ENCODE results near the gene SELENOS.

The SELENOS gene

GRCh38 chr15:101243420-101243819, 33.9 kb downstream of the SELENOS start:
- Histone ChIP-seq H3K36me3 (ENCODE audit: control insufficient read depth, insufficient read depth, low read length) (no peaks in the 10 kb centered on the region), H3K27ac (ENCODE audit: low read depth, low read length) (no peak overlapping the region), H3K9ac (ENCODE audit: low read length) (no peak overlapping the region), H4K8ac (ENCODE audit: low read depth, low read length) (no peak overlapping the region), H3K27me3 (ENCODE audit: insufficient read depth, low read length, poor library complexity) (no peaks in the 10 kb centered on the region), H2BK15ac (replicated peaks; ENCODE audit: low read depth) (no peak overlapping the region), H3K79me1 (ENCODE audit: low read length) (peaks cover 37% of the 10 kb centered on the region), H2BK5ac (ENCODE audit: low read length) (no peak overlapping the region), H3K23ac (ENCODE audit: low read length) (no peak overlapping the region), H4K5ac (ENCODE audit: low read length) (no peak overlapping the region), H3K79me2 (ENCODE audit: control insufficient read depth, insufficient read depth, low read length) (peaks cover 89% of the 10 kb centered on the region), H3K18ac (ENCODE audit: low read length) (no peak overlapping the region), H3K4ac (ENCODE audit: low read depth, low read length) (no peak overlapping the region), H2BK120ac (ENCODE audit: low read depth, low read length) (no peak overlapping the region), H3K4me2 (ENCODE audit: low read length) (no peak overlapping the region), H3K56ac (ENCODE audit: low read length) (no peak overlapping the region), H3K4me3 (ENCODE audit: low read length) (no peak overlapping the region), H2AK5ac (ENCODE audit: low read length) (no peak overlapping the region), H3K4me1 (ENCODE audit: control insufficient read depth, low read depth, low read length) (no peaks in the 10 kb centered on the region)
- no peak for DNase-seq
- WGBS (ENCODE audit: extremely low coverage, insufficient coverage, low lambda C conversion rate), result no CpG with 5 or more reads among the region's 9 CpGs

- Histone ChIP-seq H3K79me2 (ENCODE audit: control insufficient read depth, insufficient read depth, low read length) (peaks cover 87% of the 10 kb centered on the region), H3K79me1 (ENCODE audit: low read length) (peaks cover 35% of the 10 kb centered on the region), H4K5ac (ENCODE audit: low read length) (no peak overlapping the region), H2BK15ac (replicated peaks; ENCODE audit: low read depth) (no peak overlapping the region), H3K36me3 (ENCODE audit: control insufficient read depth, insufficient read depth, low read length) (no peaks in the 10 kb centered on the region), H4K8ac (ENCODE audit: low read depth, low read length) (no peak overlapping the region), H3K27ac (ENCODE audit: low read depth, low read length) (no peak overlapping the region), H3K4me3 (ENCODE audit: low read length) (no peak overlapping the region), H2BK5ac (ENCODE audit: low read length) (no peak overlapping the region), H3K4me1 (ENCODE audit: control insufficient read depth, low read depth, low read length) (no peaks in the 10 kb centered on the region), H3K4me2 (ENCODE audit: low read length) (no peak overlapping the region), H2AK5ac (ENCODE audit: low read length) (no peak overlapping the region), H3K23ac (ENCODE audit: low read length) (no peak overlapping the region), H3K18ac (ENCODE audit: low read length) (no peak overlapping the region), H3K27me3 (ENCODE audit: insufficient read depth, low read length, poor library complexity) (no peaks in the 10 kb centered on the region), H2BK120ac (ENCODE audit: low read depth, low read length) (no peak overlapping the region), H3K9ac (ENCODE audit: low read length) (no peak overlapping the region), H3K56ac (ENCODE audit: low read length) (no peak overlapping the region), H3K4ac (ENCODE audit: low read depth, low read length) (no peak overlapping the region)
- no CpG with 5 or more reads among the region's 6 CpGs for WGBS (ENCODE audit: extremely low coverage, insufficient coverage, low lambda C conversion rate)
- no peak for DNase-seq
These were observed 34.3 kb downstream of the SELENOS start for GRCh38 chr15:101242999-101243336.

GRCh38 chr15:101242160-101242998, 34.9 kb downstream of the SELENOS start:
- no CpG with 5 or more reads among the region's 12 CpGs for WGBS (ENCODE audit: extremely low coverage, insufficient coverage, low lambda C conversion rate)
- H3K4ac ChIP-seq (ENCODE audit: low read depth, low read length), result no peak overlapping the region
- H3K4me3 ChIP-seq (ENCODE audit: low read length), result no peak overlapping the region
- no peak overlapping the region for H3K23ac ChIP-seq (ENCODE audit: low read length)
- H3K9ac ChIP-seq (ENCODE audit: low read length), result no peak overlapping the region
- H4K5ac ChIP-seq (ENCODE audit: low read length), result no peak overlapping the region
- H2BK15ac ChIP-seq (replicated peaks; ENCODE audit: low read depth), result no peak overlapping the region
- no peaks in the 10 kb centered on the region for H3K36me3 ChIP-seq (ENCODE audit: control insufficient read depth, insufficient read depth, low read length)
- peaks cover 34% of the 10 kb centered on the region for H3K79me1 ChIP-seq (ENCODE audit: low read length)
- H3K4me1 ChIP-seq (ENCODE audit: control insufficient read depth, low read depth, low read length), result no peaks in the 10 kb centered on the region
- no peak for DNase-seq
- H2AK5ac ChIP-seq (ENCODE audit: low read length), result no peak overlapping the region
- no peak overlapping the region for H2BK120ac ChIP-seq (ENCODE audit: low read depth, low read length)
- no peak overlapping the region for H3K27ac ChIP-seq (ENCODE audit: low read depth, low read length)
- no peaks in the 10 kb centered on the region for H3K27me3 ChIP-seq (ENCODE audit: insufficient read depth, low read length, poor library complexity)
- no peak overlapping the region for H3K4me2 ChIP-seq (ENCODE audit: low read length)
- no peak overlapping the region for H2BK5ac ChIP-seq (ENCODE audit: low read length)
- H4K8ac ChIP-seq (ENCODE audit: low read depth, low read length), result no peak overlapping the region
- no peak overlapping the region for H3K56ac ChIP-seq (ENCODE audit: low read length)
- no peak overlapping the region for H3K18ac ChIP-seq (ENCODE audit: low read length)
- H3K79me2 ChIP-seq (ENCODE audit: control insufficient read depth, insufficient read depth, low read length), result peaks cover 85% of the 10 kb centered on the region

GRCh38 chr15:101240358-101240757, 36.9 kb downstream of the SELENOS start:
- Histone ChIP-seq H3K4ac (ENCODE audit: low read depth, low read length) (no peak overlapping the region), H4K8ac (ENCODE audit: low read depth, low read length) (no peak overlapping the region), H3K79me2 (ENCODE audit: control insufficient read depth, insufficient read depth, low read length) (peaks cover 77% of the 10 kb centered on the region), H3K18ac (ENCODE audit: low read length) (no peak overlapping the region), H3K4me2 (ENCODE audit: low read length) (no peak overlapping the region), H3K27ac (ENCODE audit: low read depth, low read length) (no peak overlapping the region), H3K9ac (ENCODE audit: low read length) (no peak overlapping the region), H3K56ac (ENCODE audit: low read length) (no peak overlapping the region), H3K27me3 (ENCODE audit: insufficient read depth, low read length, poor library complexity) (no peaks in the 10 kb centered on the region), H2BK15ac (replicated peaks; ENCODE audit: low read depth) (no peak overlapping the region), H3K23ac (ENCODE audit: low read length) (no peak overlapping the region), H2BK5ac (ENCODE audit: low read length) (no peak overlapping the region), H3K4me3 (ENCODE audit: low read length) (no peak overlapping the region), H3K36me3 (ENCODE audit: control insufficient read depth, insufficient read depth, low read length) (no peaks in the 10 kb centered on the region), H2BK120ac (ENCODE audit: low read depth, low read length) (no peak overlapping the region), H4K5ac (ENCODE audit: low read length) (no peak overlapping the region), H2AK5ac (ENCODE audit: low read length) (no peak overlapping the region), H3K4me1 (ENCODE audit: control insufficient read depth, low read depth, low read length) (no peaks in the 10 kb centered on the region), H3K79me1 (ENCODE audit: low read length) (peaks cover 37% of the 10 kb centered on the region)
- DNase-seq, result no peak
- no CpG with 5 or more reads among the region's 5 CpGs for WGBS (ENCODE audit: extremely low coverage, insufficient coverage, low lambda C conversion rate)

GRCh38 chr15:101239724-101240136, 37.6 kb downstream of the SELENOS start:
- no peak overlapping the region for H2BK5ac ChIP-seq (ENCODE audit: low read length)
- no peak for DNase-seq
- no peak overlapping the region for H2BK120ac ChIP-seq (ENCODE audit: low read depth, low read length)
- no peaks in the 10 kb centered on the region for H3K36me3 ChIP-seq (ENCODE audit: control insufficient read depth, insufficient read depth, low read length)
- no peak overlapping the region for H3K18ac ChIP-seq (ENCODE audit: low read length)
- no peaks in the 10 kb centered on the region for H3K27me3 ChIP-seq (ENCODE audit: insufficient read depth, low read length, poor library complexity)
- H3K56ac ChIP-seq (ENCODE audit: low read length), result peak overlapping the region; percentile 45
- H3K4ac ChIP-seq (ENCODE audit: low read depth, low read length), result no peak overlapping the region
- no peak overlapping the region for H3K4me2 ChIP-seq (ENCODE audit: low read length)
- H4K8ac ChIP-seq (ENCODE audit: low read depth, low read length), result no peak overlapping the region
- H3K23ac ChIP-seq (ENCODE audit: low read length), result no peak overlapping the region
- WGBS (ENCODE audit: extremely low coverage, insufficient coverage, low lambda C conversion rate), result no CpG with 5 or more reads among the region's 6 CpGs
- no peak overlapping the region for H3K4me3 ChIP-seq (ENCODE audit: low read length)
- H2BK15ac ChIP-seq (replicated peaks; ENCODE audit: low read depth), result no peak overlapping the region
- H3K79me2 ChIP-seq (ENCODE audit: control insufficient read depth, insufficient read depth, low read length), result peaks cover 74% of the 10 kb centered on the region
- no peak overlapping the region for H3K9ac ChIP-seq (ENCODE audit: low read length)
- H4K5ac ChIP-seq (ENCODE audit: low read length), result no peak overlapping the region
- peaks cover 33% of the 10 kb centered on the region for H3K79me1 ChIP-seq (ENCODE audit: low read length)
- no peak overlapping the region for H2AK5ac ChIP-seq (ENCODE audit: low read length)
- H3K27ac ChIP-seq (ENCODE audit: low read depth, low read length), result no peak overlapping the region
- no peaks in the 10 kb centered on the region for H3K4me1 ChIP-seq (ENCODE audit: control insufficient read depth, low read depth, low read length)

- no peak overlapping the region for H3K27ac ChIP-seq (ENCODE audit: low read depth, low read length)
- H3K36me3 ChIP-seq (ENCODE audit: control insufficient read depth, insufficient read depth, low read length), result no peaks in the 10 kb centered on the region
These were observed 40.0 kb downstream of the SELENOS start for GRCh38 chr15:101237251-101237650.

More at GRCh38 chr15:101237251-101237650, 40.0 kb downstream of the SELENOS start:
- no peak overlapping the region for H4K5ac ChIP-seq (ENCODE audit: low read length)
- peaks cover 65% of the 10 kb centered on the region for H3K79me2 ChIP-seq (ENCODE audit: control insufficient read depth, insufficient read depth, low read length)
- no peak overlapping the region for H2BK15ac ChIP-seq (replicated peaks; ENCODE audit: low read depth)
- peaks cover 23% of the 10 kb centered on the region for H3K79me1 ChIP-seq (ENCODE audit: low read length)
- H3K27me3 ChIP-seq (ENCODE audit: insufficient read depth, low read length, poor library complexity), result no peaks in the 10 kb centered on the region
- H3K4me1 ChIP-seq (ENCODE audit: control insufficient read depth, low read depth, low read length), result no peaks in the 10 kb centered on the region
- DNase-seq, result peak; percentile 23
- H3K4me2 ChIP-seq (ENCODE audit: low read length), result no peak overlapping the region
- H4K8ac ChIP-seq (ENCODE audit: low read depth, low read length), result no peak overlapping the region
- WGBS (ENCODE audit: extremely low coverage, insufficient coverage, low lambda C conversion rate), result no CpG with 5 or more reads among the region's 12 CpGs
- H3K23ac ChIP-seq (ENCODE audit: low read length), result no peak overlapping the region
- no peak overlapping the region for H2BK5ac ChIP-seq (ENCODE audit: low read length)
- H2AK5ac ChIP-seq (ENCODE audit: low read length), result no peak overlapping the region
- no peak overlapping the region for H3K4ac ChIP-seq (ENCODE audit: low read depth, low read length)
- H2BK120ac ChIP-seq (ENCODE audit: low read depth, low read length), result no peak overlapping the region
- no peak overlapping the region for H3K56ac ChIP-seq (ENCODE audit: low read length)
- no peak overlapping the region for H3K18ac ChIP-seq (ENCODE audit: low read length)
- no peak overlapping the region for H3K9ac ChIP-seq (ENCODE audit: low read length)
- H3K4me3 ChIP-seq (ENCODE audit: low read length), result no peak overlapping the region

Measured in mesendoderm (in vitro differentiated cells).